Sigmoid colon (tissue), 7 donors: ENCODE results near the gene C17orf107. TPM values are rescaled to one million over a fixed set of nuclear protein-coding genes. Genes with fewer than 3 reads are reported as not detected.

Experiments used
- DNase-seq: peaks from one replicate; pipeline ENCODE4 v3.0.0-alpha.2; 2019
- H3K27ac ChIP-seq, 4 donors: fragments of 200-600 bp; sonication (generic); one replicate each; pipeline ENCODE4 v1.5.1; 2016 to 2019; ENCODE audit warnings: mild to moderate bottlenecking in 1 of 4
- H3K27me3 ChIP-seq, 3 donors: fragments of 200-600 bp; sonication (generic); one replicate each; pipeline ENCODE4 v1.5.1; 2019; ENCODE audit warnings: mild to moderate bottlenecking in 1 of 3
- H3K36me3 ChIP-seq, 4 donors: fragments of 200-600 bp; sonication (generic); one replicate each; pipeline ENCODE4 v1.5.1; 2016 to 2019
- H3K4me1 ChIP-seq, 4 donors: fragments of 200-600 bp; sonication (generic); one replicate each; pipeline ENCODE4 v1.5.1; 2017 to 2019
- H3K4me3 ChIP-seq, 4 donors: fragments of 200-600 bp; sonication (generic); one replicate each; pipeline ENCODE4 v1.5.1; 2017 to 2019; ENCODE audit warnings: mild to moderate bottlenecking in 2 of 4, moderate library complexity in 1 of 4
- H3K9me3 ChIP-seq, 4 donors: fragments of 200-600 bp in 3 of 4; sonication (generic) in 3 of 4; one replicate each; pipeline versions ENCODE4 v1.5.1 to v1.6.1; 2013 to 2019
- CTCF ChIP-seq, 4 experiments: fragments of 450-650 bp in 3 of 4; fragments of 200-600 bp in 1 of 4; IDR thresholded peaks; one replicate each; pipeline ENCODE4 v1.5.1; 2016 to 2019; ENCODE audit warnings: antibody characterized with exemption in 4 of 4, mild to moderate bottlenecking in 3 of 4, moderate library complexity in 2 of 4
- EP300 ChIP-seq, 4 donors: sonication (generic); formaldehyde crosslinking; IDR thresholded peaks; one replicate each; pipeline ENCODE4 v1.6.1; 2017; ENCODE audit warnings: antibody characterized with exemption in 4 of 4
- POLR2A ChIP-seq, 2 donors: fragments of 450-650 bp; IDR thresholded peaks; one replicate each; pipeline ENCODE4 v1.6.1; 2016; ENCODE audit warnings: antibody characterized with exemption in 2 of 2, mild to moderate bottlenecking in 2 of 2, moderate library complexity in 2 of 2
- POLR2AphosphoS5 ChIP-seq, 4 donors: sonication (generic); formaldehyde crosslinking; IDR thresholded peaks; one replicate each; pipeline ENCODE4 v1.6.1; 2017; ENCODE audit warnings: antibody characterized with exemption in 4 of 4
- WGBS, 2 donors: extraction: QIAGEN DNeasy Blood & Tissue Kit; methylation state at CpG; one replicate each; pipeline ENCODE4 v1.1.7; 2013; 5-methylcytosine and 5-hydroxymethylcytosine counted together
- intact Hi-C: fragments of 100-400 bp; cut with DNase I; formaldehyde crosslinking; loops from one replicate; pipeline ENCODE4 v1.15.1; 2023
- polyA plus RNA-seq, 3 donors: library from polyadenylated mRNA; stranded (reverse); fragments of 200-250 nt; gene quantifications; one replicate each; pipeline ENCODE4 v1.2.3, GENCODE V29; 2013
- total RNA-seq, 4 donors: library from RNA; depleted of rRNA; stranded (reverse); fragments of >200 nt; gene quantifications; one replicate each; pipeline ENCODE4 v1.1.0, GENCODE V29; 2016
- donor health status: healthy with polysubstance abuse.
- donor health status: Bipolar disorder and iron deficiency.
- donor health status: healthy.

C17orf107 gene
- total and polyA plus RNA-seq, 7 donors = under 0.01 to 2.8 (median 0.71) TPM

- TF ChIP-seq CTCF (IDR thresholded peaks at IDR 0.05) = no peak
- no peak for TF ChIP-seq POLR2A (IDR thresholded peaks at IDR 0.05)
- no peak for TF ChIP-seq EP300 (IDR thresholded peaks at IDR 0.05)
- no peak for TF ChIP-seq POLR2AphosphoS5 (IDR thresholded peaks at IDR 0.05)
- Histone ChIP-seq H3K27ac (no peak overlapping the region), H3K4me1 (peaks cover 0 to 23% (median 17%) of the 10 kb centered on the region in 4 donors), H3K9me3 (no peaks in the 10 kb centered on the region), H3K4me3 (no peak overlapping the region), H3K36me3 (peaks cover 13 to 27% (median 16%) of the 10 kb centered on the region in 4 donors), H3K27me3 (no peaks in the 10 kb centered on the region)
- WGBS, 2 donors = 74 to 80% methylated on average over 16 of the region's 16 CpGs
- intact Hi-C loops = no loop called here
- DNase-seq = no peak
Measured at GRCh38 chr17:4933646-4934045, 34.3 kb downstream of the C17orf107 start.

- peak in 1 of 4 experiments; percentile 6 for TF ChIP-seq CTCF (IDR thresholded peaks at IDR 0.05)
- no peak for TF ChIP-seq EP300 (IDR thresholded peaks at IDR 0.05)
- H3K9me3 ChIP-seq = no peaks in the 10 kb centered on the region
- DNase-seq = no peak
- intact Hi-C loops = no loop called here
- H3K4me1 ChIP-seq = peaks cover 0 to 30% (median 24%) of the 10 kb centered on the region in 4 donors
- H3K27me3 ChIP-seq = no peaks in the 10 kb centered on the region
- H3K4me3 ChIP-seq = no peak overlapping the region
- peak overlapping the region in 3 of 4 donors; percentile 5 to 42 (median 42) for H3K27ac ChIP-seq
- peaks cover 13 to 27% (median 16%) of the 10 kb centered on the region in 4 donors for H3K36me3 ChIP-seq
- 28 to 38% methylated on average over 14 of the region's 14 CpGs for WGBS, 2 donors
Measured at GRCh38 chr17:4934173-4934979, 35.0 kb downstream of the C17orf107 start.

GRCh38 chr17:4935650-4936049 lies 36.3 kb downstream of the C17orf107 start:
- no peak overlapping the region for H3K4me3 ChIP-seq
- H3K27ac ChIP-seq = no peak overlapping the region
- intact Hi-C loops = no loop called here
- peaks cover 0 to 31% (median 25%) of the 10 kb centered on the region in 4 donors for H3K4me1 ChIP-seq
- no peaks in the 10 kb centered on the region for H3K27me3 ChIP-seq
- TF ChIP-seq EP300 (IDR thresholded peaks at IDR 0.05) (no peak), CTCF (IDR thresholded peaks at IDR 0.05) (no peak), POLR2AphosphoS5 (IDR thresholded peaks at IDR 0.05) (no peak), POLR2A (IDR thresholded peaks at IDR 0.05) (no peak)
- peaks cover 13 to 27% (median 16%) of the 10 kb centered on the region in 4 donors for H3K36me3 ChIP-seq
- DNase-seq = no peak
- H3K9me3 ChIP-seq = no peaks in the 10 kb centered on the region

- no peak for TF ChIP-seq POLR2AphosphoS5 (IDR thresholded peaks at IDR 0.05)
- no peak for TF ChIP-seq CTCF (IDR thresholded peaks at IDR 0.05)
- no peak for TF ChIP-seq POLR2A (IDR thresholded peaks at IDR 0.05)
- no peak for TF ChIP-seq EP300 (IDR thresholded peaks at IDR 0.05)
- H3K4me1 ChIP-seq = peaks cover 0 to 38% (median 33%) of the 10 kb centered on the region in 4 donors
- intact Hi-C loops = no loop called here
- H3K27me3 ChIP-seq = no peaks in the 10 kb centered on the region
- 86 to 92% methylated on average over 3 of the region's 3 CpGs for WGBS, 2 donors
- no peak for DNase-seq
- no peaks in the 10 kb centered on the region for H3K9me3 ChIP-seq
- H3K27ac ChIP-seq = no peak overlapping the region
- H3K36me3 ChIP-seq = peaks cover 13 to 27% (median 16%) of the 10 kb centered on the region in 4 donors
- no peak overlapping the region for H3K4me3 ChIP-seq
Measured at GRCh38 chr17:4936436-4936835, 37.1 kb downstream of the C17orf107 start.
